H1 (cell line): ENCODE measurements around the gene AP3D1. TPM values are rescaled to one million over a fixed set of nuclear protein-coding genes. Genes with fewer than 3 reads are reported as not detected.

ENCODE experiments used
- CTCF ChIA-PET: fragments of 300-600 bp; sonication (Branson Sonifier 250); formaldehyde crosslinking; loops from one replicate; lab custom pipeline; 2021; ENCODE audit not compliant: partially characterized antibody; lab: Charles Lee
- POLR2A ChIA-PET: fragments of 300-600 bp; sonication (Branson Sonifier 250); formaldehyde crosslinking; loops from one replicate; lab custom pipeline; 2021; ENCODE audit warnings: inconsistent platforms; ENCODE audit not compliant: partially characterized antibody; lab: Charles Lee
- DNase-seq, 2 experiments: peaks; one replicate each; pipeline versions ENCODE4 v3.0.0 to v3.0.0-alpha.2; 2010 to 2022; ENCODE audit warnings: low spot score in 2 of 2, low read depth in 1 of 2, mixed read lengths in 1 of 2
- FAIRE-seq: peaks from 2 replicates; lab custom pipeline; 2011; peaks lifted over from hg19 to GRCh38; lab: Jason Lieb, UNC
- H2AFZ ChIP-seq: 2 replicates; pipeline ENCODE4 v1.8.1; 2012; ENCODE audit warnings: low read length, inconsistent platforms
- H2AK5ac ChIP-seq: 2 replicates; pipeline ENCODE4 v1.6.1; 2013; ENCODE audit warnings: low read depth, low read length
- H2BK120ac ChIP-seq: replicated peaks from 2 replicates; pipeline ENCODE3; 2013; ENCODE audit warnings: low read depth, low read length, inconsistent platforms
- H2BK12ac ChIP-seq: 2 replicates; pipeline ENCODE4 v1.6.1; 2013; ENCODE audit warnings: low read depth, low read length
- H2BK15ac ChIP-seq: 2 replicates; pipeline ENCODE4 v1.6.1; 2013; ENCODE audit warnings: low read length
- H2BK20ac ChIP-seq: 2 replicates; pipeline ENCODE4 v1.6.1; 2013; ENCODE audit warnings: low read length
- H2BK5ac ChIP-seq: 2 replicates; pipeline ENCODE4 v1.6.1; 2013; ENCODE audit warnings: low read depth, low read length
- H3K14ac ChIP-seq: 2 replicates; pipeline ENCODE4 v1.6.1; 2013; ENCODE audit warnings: inconsistent platforms; ENCODE audit not compliant: insufficient read length
- H3K18ac ChIP-seq: 2 replicates; pipeline ENCODE4 v1.6.1; 2013; ENCODE audit warnings: low read length; ENCODE audit errors: extremely low read depth
- H3K23ac ChIP-seq: 2 replicates; pipeline ENCODE4 v1.6.1; 2013; ENCODE audit warnings: inconsistent platforms; ENCODE audit not compliant: insufficient read length
- H3K23me2 ChIP-seq: 2 replicates; pipeline ENCODE4 v1.6.1; 2013; ENCODE audit warnings: low read depth, low read length
- H3K27ac ChIP-seq: 2 replicates; pipeline ENCODE4 v1.6.1; 2011; ENCODE audit warnings: low read depth, low read length, inconsistent platforms
- H3K27me3 ChIP-seq, 4 experiments: replicated peaks in 1 of 4; 1 replicate in 1 of 4; 2 replicates in 3 of 4; pipeline versions ENCODE4 v1.6.1 to v1.8.1; 2011 to 2013; ENCODE audit warnings: low read length in 3 of 4, mild to moderate bottlenecking in 3 of 4, inconsistent platforms in 2 of 4, mixed read lengths in 2 of 4, moderate library complexity in 1 of 4; ENCODE audit not compliant: control insufficient read depth in 3 of 4, insufficient read depth in 3 of 4; ENCODE audit errors: extremely low read depth in 1 of 4
- H3K36me3 ChIP-seq, 4 experiments: 2 replicates each; pipeline versions ENCODE4 v1.6.1 to v1.8.1; 2011 to 2013; ENCODE audit warnings: mild to moderate bottlenecking in 4 of 4, low read length in 3 of 4, moderate library complexity in 2 of 4, control low read depth in 1 of 4, inconsistent platforms in 1 of 4; ENCODE audit not compliant: insufficient read depth in 4 of 4, control insufficient read depth in 2 of 4
- H3K4ac ChIP-seq: replicated peaks from 2 replicates; pipeline ENCODE3; 2013; ENCODE audit warnings: low read length, low read depth, mixed read lengths, inconsistent platforms; ENCODE audit not compliant: insufficient read length
- H3K4me1 ChIP-seq, 4 experiments: replicated peaks in 1 of 4; 1 replicate in 1 of 4; 2 replicates in 3 of 4; pipeline versions ENCODE4 v1.6.1 to v1.8.1; 2011 to 2013; ENCODE audit warnings: low read length in 3 of 4, inconsistent platforms in 2 of 4, mixed read lengths in 1 of 4; ENCODE audit not compliant: insufficient read depth in 4 of 4, control insufficient read depth in 3 of 4
- H3K4me2 ChIP-seq, 2 experiments: 2 replicates each; pipeline versions ENCODE4 v1.6.1 to v1.8.1; 2011 to 2013; ENCODE audit warnings: low read depth in 2 of 2, low read length in 2 of 2, control low read depth in 1 of 2, inconsistent platforms in 1 of 2, mild to moderate bottlenecking in 1 of 2; ENCODE audit not compliant: insufficient read depth in 1 of 2
- H3K4me3 ChIP-seq, 4 experiments: fragments of 200-600, 300-600 bp in 1 of 4; sonication (generic), shearing (Covaris generic), sonication (Bioruptor Twin) in 1 of 4; 2 replicates each; pipeline versions ENCODE4 v1.5.1 to v1.8.1; 2011 to 2016; ENCODE audit warnings: low read length in 4 of 4, low read depth in 3 of 4, control low read depth in 2 of 4, inconsistent platforms in 2 of 4, mild to moderate bottlenecking in 2 of 4, mixed read lengths in 1 of 4, moderate library complexity in 1 of 4; ENCODE audit not compliant: insufficient read depth in 2 of 4; ENCODE audit errors: extremely low read depth in 1 of 4
- H3K56ac ChIP-seq: replicated peaks from 2 replicates; pipeline ENCODE3; 2013; ENCODE audit warnings: low read depth, mild to moderate bottlenecking, mixed read lengths, low read length, inconsistent platforms; ENCODE audit not compliant: insufficient read length
- H3K79me1 ChIP-seq: 2 replicates; pipeline ENCODE4 v1.6.1; 2013; ENCODE audit warnings: low read depth, low read length, control low read depth
- H3K79me2 ChIP-seq, 2 experiments: 2 replicates each; pipeline versions ENCODE4 v1.6.1 to v1.8.1; 2012 to 2013; ENCODE audit warnings: low read length in 2 of 2, mild to moderate bottlenecking in 2 of 2, inconsistent platforms in 1 of 2; ENCODE audit not compliant: insufficient read depth in 2 of 2, control insufficient read depth in 1 of 2
- H3K9ac ChIP-seq, 4 experiments: replicated peaks in 1 of 4; 1 replicate in 1 of 4; 2 replicates in 3 of 4; pipeline versions ENCODE4 v1.6.1 to v1.8.1; 2011 to 2013; ENCODE audit warnings: low read depth in 3 of 4, low read length in 3 of 4, control low read depth in 2 of 4, mild to moderate bottlenecking in 2 of 4, moderate library complexity in 2 of 4, inconsistent platforms in 1 of 4; ENCODE audit errors: extremely low read depth in 1 of 4
- H3K9me3 ChIP-seq, 2 experiments: 2 replicates each; pipeline versions ENCODE4 v1.6.1 to v1.8.1; 2012 to 2013; ENCODE audit warnings: mild to moderate bottlenecking in 2 of 2, moderate library complexity in 2 of 2, control low read depth in 1 of 2, inconsistent platforms in 1 of 2, low read depth in 1 of 2, low read length in 1 of 2, mixed read lengths in 1 of 2; ENCODE audit not compliant: insufficient read depth in 2 of 2
- H4K20me1 ChIP-seq, 2 experiments: replicated peaks in 1 of 2; 2 replicates each; pipeline versions ENCODE3 to v1.8.1; 2011 to 2013; ENCODE audit warnings: inconsistent platforms in 2 of 2, low read length in 2 of 2, mild to moderate bottlenecking in 1 of 2; ENCODE audit not compliant: insufficient read depth in 2 of 2, control insufficient read depth in 1 of 2
- H4K5ac ChIP-seq: 2 replicates; pipeline ENCODE4 v1.6.1; 2013; ENCODE audit warnings: low read length, low read depth, mixed read lengths, inconsistent platforms; ENCODE audit not compliant: insufficient read length
- H4K8ac ChIP-seq: 2 replicates; pipeline ENCODE4 v1.8.0; 2013; ENCODE audit warnings: mild to moderate bottlenecking, moderate library complexity, low read length, inconsistent platforms; ENCODE audit not compliant: insufficient read depth; ENCODE audit errors: extremely low read depth
- H4K91ac ChIP-seq: replicated peaks from 2 replicates; pipeline ENCODE3; 2013; ENCODE audit warnings: low read length, mixed read lengths, inconsistent platforms; ENCODE audit not compliant: insufficient read length
- KDM4A ChIP-seq: IDR thresholded peaks from one replicate; pipeline ENCODE4 v1.7.1; 2012; ENCODE audit warnings: low read depth, mild to moderate bottlenecking, moderate library complexity, low read length, inconsistent platforms; ENCODE audit not compliant: severe bottlenecking
- SIN3A ChIP-seq, 2 experiments: IDR thresholded peaks in 1 of 2; conservative IDR thresholded peaks in 1 of 2; 2 replicates each; pipeline ENCODE4 v1.6.1; 2011 to 2012; ENCODE audit warnings: low read length in 2 of 2, improper control_type of control experiment in 1 of 2, low read depth in 1 of 2, mild to moderate bottlenecking in 1 of 2
- WGBS, 2 experiments: shearing (Covaris generic) in 1 of 2; methylation state at CpG; one replicate each; pipeline versions ENCODE4 v1.1.6 to v1.1.7; 2013 to 2015; ENCODE audit warnings: low lambda C conversion rate in 2 of 2, mixed read lengths in 2 of 2, inconsistent platforms in 1 of 2, low coverage in 1 of 2, missing lambda C conversion rate in 1 of 2; ENCODE audit not compliant: insufficient replicate concordance in 2 of 2, insufficient coverage in 1 of 2, insufficient read length in 1 of 2; ENCODE audit errors: extremely low coverage in 1 of 2, missing lambda C conversion rate in 1 of 2; 5-methylcytosine and 5-hydroxymethylcytosine counted together
- polyA plus RNA-seq, 7 experiments: library from polyadenylated mRNA; depleted of rRNA in 3 of 7; stranded (reverse) in 5 of 7; unstranded in 2 of 7; fragments of >200 nt in 5 of 7; fragments of 200-250 nt in 2 of 7; gene quantifications; 1 replicate in 5 of 7; 2 replicates in 1 of 7; 4 replicates in 1 of 7; pipeline versions ENCODE4 v1.2.1 to v1.2.3, GENCODE V29; 2011 to 2013; ENCODE audit warnings: missing spikeins in 2 of 7, mixed read lengths in 2 of 7
- total RNA-seq: library from RNA; stranded (reverse); fragmentation: NEBNext Ultra II Directional; extraction: Animal tissue kit (Norgen Biotek cat#: 25700); gene quantifications from 2 replicates; pipeline ENCODE4 v1.2.1, GENCODE V29; 2021
- TF ChIP-seq, protein P1 (sequence below): IDR thresholded peaks from 2 replicates; pipeline ENCODE4 v1.6.1; 2011; ENCODE audit warnings: low read length, improper control_type of control experiment

Gene AP3D1
- total and polyA plus RNA-seq, 2 of the 8 experiments (the other 6 are each of a cell fraction or from before 2014, with no cell fraction given), result 161 to 174 TPM

DNA sequence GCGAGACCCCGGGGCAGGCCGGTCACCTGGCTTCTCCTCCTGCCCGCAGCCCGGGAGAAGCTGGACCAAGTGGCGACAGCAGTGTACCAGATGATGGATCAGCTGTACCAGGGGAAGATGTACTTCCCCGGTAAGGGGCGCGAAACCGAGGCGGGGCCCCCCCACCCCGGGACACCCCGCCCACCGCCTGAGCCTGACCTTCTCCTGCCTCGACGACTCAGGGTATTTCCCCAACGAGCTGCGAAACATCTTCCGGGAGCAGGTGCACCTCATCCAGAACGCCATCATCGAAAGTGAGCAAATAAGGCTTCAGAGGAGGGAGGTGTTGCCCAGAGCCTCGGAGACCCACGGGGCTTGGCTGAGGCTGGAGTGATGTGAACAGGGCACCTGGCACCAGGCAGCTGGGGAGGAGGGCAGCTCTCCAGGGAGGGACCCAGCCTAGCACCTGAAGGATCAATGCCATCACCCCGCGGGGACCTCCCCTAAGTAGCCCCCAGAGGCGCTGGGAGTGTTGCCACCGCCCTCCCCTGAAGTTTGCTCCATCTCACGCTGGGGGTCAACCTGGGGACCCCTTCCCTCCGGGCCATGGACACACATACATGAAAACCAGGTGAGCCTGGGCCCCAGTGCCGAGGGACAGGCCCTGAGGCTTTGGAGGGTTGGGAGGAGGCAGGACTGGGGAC is 54.0 kb downstream of the AP3D1 start:
- Histone ChIP-seq H2AFZ (0 out of 2 replicates have a peak overlapping the region, but pooled peaks have one; percentile 82), H3K9ac (peak overlapping the region in 1 of 4 experiments; percentile 28; a peak in 2 of 7 replicates), H4K8ac (no peak overlapping the region), H2BK12ac (no peak overlapping the region), H3K4ac (no peak overlapping the region), H3K9me3 (no peaks in the 10 kb centered on the region), H4K20me1 (peaks cover 8 to 20% of the 10 kb centered on the region in 2 experiments), H3K18ac (no peak overlapping the region), H2BK20ac (no peak overlapping the region), H3K27me3 (no peaks in the 10 kb centered on the region), H2BK5ac (no peak overlapping the region), H3K23ac (no peak overlapping the region), H3K79me2 (no peaks in the 10 kb centered on the region), H3K23me2 (peaks cover 6% of the 10 kb centered on the region; the same call in 1 of the 2 replicates), H3K56ac (no peak overlapping the region), H3K36me3 (peaks cover 11 to 25% (median 22%) of the 10 kb centered on the region in 4 experiments), H4K91ac (no peak overlapping the region), H2AK5ac (no peak overlapping the region), H2BK120ac (no peak overlapping the region), H3K4me2 (peak overlapping the region; percentile 53 to 95), H3K4me1 (peaks cover 0 to 3% (median 1%) of the 10 kb centered on the region in 4 experiments; a peak in 4 of 7 replicates), H3K4me3 (peak overlapping the region; percentile 15 to 58 (median 51); a peak in 7 of 8 replicates), H2BK15ac (no peak overlapping the region), H3K27ac (no peak overlapping the region), H3K14ac (no peak overlapping the region), H3K79me1 (no peaks in the 10 kb centered on the region), H4K5ac (no peak overlapping the region)
- ChIA-PET POLR2A (interaction anchor here (0.6 to 1.1 kb wide), 2 partner anchors 46 to 267 kb away, joined by 3 to 4 read pairs; partner anchors contain the start of gene MKNK2), CTCF (interaction anchor here (0.7 to 2.0 kb wide), 7 partner anchors 13 to 166 kb away, joined by 3 to 8 read pairs (median 4); no protein-coding TSS in a partner anchor)
- TF ChIP-seq, protein P1, sequence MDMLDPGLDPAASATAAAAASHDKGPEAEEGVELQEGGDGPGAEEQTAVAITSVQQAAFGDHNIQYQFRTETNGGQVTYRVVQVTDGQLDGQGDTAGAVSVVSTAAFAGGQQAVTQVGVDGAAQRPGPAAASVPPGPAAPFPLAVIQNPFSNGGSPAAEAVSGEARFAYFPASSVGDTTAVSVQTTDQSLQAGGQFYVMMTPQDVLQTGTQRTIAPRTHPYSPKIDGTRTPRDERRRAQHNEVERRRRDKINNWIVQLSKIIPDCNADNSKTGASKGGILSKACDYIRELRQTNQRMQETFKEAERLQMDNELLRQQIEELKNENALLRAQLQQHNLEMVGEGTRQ, result no peak
- TF ChIP-seq SIN3A (conservative IDR thresholded peaks at IDR 0.05 in 1 of 2, IDR thresholded peaks at IDR 0.05 in 1 of 2; ENCODE audit: low read depth in 1 of 2, low read length in 2 of 2) (0 out of 4 replicates have a peak, but pooled peaks of 1 of the 2 experiments have one; percentile 43), KDM4A (peak; percentile 7)
- DNase-seq (no peak), FAIRE-seq (no peak)
- WGBS, 2 experiments, result 72% methylated on average over 25 of the region's 30 CpGs; no CpG with 5 or more reads in 1 of the 2 experiments
